Activated CD8-positive, alpha-beta memory T cell treated with anti-CD3 and anti-CD28 coated beads, Interleukin-2, amount 50 U/mL, for 1 hour (primary cell): ENCODE results near the gene SIGLEC9.
"Not testable (repeated sequence)": the region's sequence is repeated elsewhere in the genome, so short reads cannot be mapped to it uniquely, and the experiment has no call there.

ENCODE experiments used
- DNase-seq: peaks from one replicate; pipeline ENCODE4 v3.0.0-alpha.2; 2020; ENCODE audit errors: extremely low read depth

SIGLEC9 gene

GRCh38 chr19:51123381-51123800, 1.3 kb upstream of the SIGLEC9 start:
- DNase-seq = no peak

GRCh38 chr19:51123802-51124201, 904 bp upstream of the SIGLEC9 start:
- DNase-seq = no peak

- no peak for DNase-seq
These were observed 490 bp upstream of the SIGLEC9 start for GRCh38 chr19:51124216-51124615.

GRCh38 chr19:51125421-51126075, 842 bp downstream of the SIGLEC9 start:
- DNase-seq = no peak

- DNase-seq = no peak
These were observed 2.3 kb downstream of the SIGLEC9 start for GRCh38 chr19:51127032-51127431.

- DNase-seq = no peak
These were observed 3.0 kb downstream of the SIGLEC9 start for GRCh38 chr19:51127755-51128154.

- DNase-seq = no peak
These were observed 3.5 kb downstream of the SIGLEC9 start for GRCh38 chr19:51128227-51128626.

- no peak for DNase-seq
These were observed 5.0 kb downstream of the SIGLEC9 start for GRCh38 chr19:51129716-51130115.

- no peak for DNase-seq
These were observed 7.3 kb downstream of the SIGLEC9 start for GRCh38 chr19:51131780-51132680.

GRCh38 chr19:51135004-51135403, 10.3 kb downstream of the SIGLEC9 start:
- DNase-seq = no peak

- no peak for DNase-seq
These were observed 11.5 kb downstream of the SIGLEC9 start for GRCh38 chr19:51135986-51136762.

- no peak for DNase-seq
These were observed 12.3 kb downstream of the SIGLEC9 start for GRCh38 chr19:51136851-51137551.

GRCh38 chr19:51137792-51138425, 13.2 kb downstream of the SIGLEC9 start:
- DNase-seq = no peak

GRCh38 chr19:51138549-51138979, 13.9 kb downstream of the SIGLEC9 start:
- DNase-seq = no peak

GRCh38 chr19:51139299-51140014, 14.8 kb downstream of the SIGLEC9 start:
- DNase-seq = no peak

GRCh38 chr19:51140441-51140840, 15.7 kb downstream of the SIGLEC9 start:
- no peak for DNase-seq

GRCh38 chr19:51141181-51141580, 16.5 kb downstream of the SIGLEC9 start:
- DNase-seq = no peak

GRCh38 chr19:51142119-51142518, 17.4 kb downstream of the SIGLEC9 start, which contains the start of gene SIGLEC7:
Gene SIGLEC7, plus strand, starts transcription at chr19:51142301. Its CDS starts 69 bp downstream, at chr19:51142370.
- DNase-seq = no peak

GRCh38 chr19:51142809-51143475, 18.2 kb downstream of the SIGLEC9 start:
- not testable (repeated sequence) for DNase-seq

- no peak for DNase-seq
These were observed 18.8 kb downstream of the SIGLEC9 start for GRCh38 chr19:51143486-51143885.
